HG03196 (cell line): ENCODE results near the gene ASGR2.
"Not testable (repeated sequence)": the region's sequence is repeated elsewhere in the genome, so short reads cannot be mapped to it uniquely, and the experiment has no call there.

ENCODE experiments used
- ATAC-seq: cut with Tn5 transposase; IDR thresholded peaks from one replicate; pipeline ENCODE4 v1.9.1; 2021; ENCODE audit not compliant: unreplicated experiment

ASGR2 gene, protein sequence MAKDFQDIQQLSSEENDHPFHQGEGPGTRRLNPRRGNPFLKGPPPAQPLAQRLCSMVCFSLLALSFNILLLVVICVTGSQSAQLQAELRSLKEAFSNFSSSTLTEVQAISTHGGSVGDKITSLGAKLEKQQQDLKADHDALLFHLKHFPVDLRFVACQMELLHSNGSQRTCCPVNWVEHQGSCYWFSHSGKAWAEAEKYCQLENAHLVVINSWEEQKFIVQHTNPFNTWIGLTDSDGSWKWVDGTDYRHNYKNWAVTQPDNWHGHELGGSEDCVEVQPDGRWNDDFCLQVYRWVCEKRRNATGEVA

DNA sequence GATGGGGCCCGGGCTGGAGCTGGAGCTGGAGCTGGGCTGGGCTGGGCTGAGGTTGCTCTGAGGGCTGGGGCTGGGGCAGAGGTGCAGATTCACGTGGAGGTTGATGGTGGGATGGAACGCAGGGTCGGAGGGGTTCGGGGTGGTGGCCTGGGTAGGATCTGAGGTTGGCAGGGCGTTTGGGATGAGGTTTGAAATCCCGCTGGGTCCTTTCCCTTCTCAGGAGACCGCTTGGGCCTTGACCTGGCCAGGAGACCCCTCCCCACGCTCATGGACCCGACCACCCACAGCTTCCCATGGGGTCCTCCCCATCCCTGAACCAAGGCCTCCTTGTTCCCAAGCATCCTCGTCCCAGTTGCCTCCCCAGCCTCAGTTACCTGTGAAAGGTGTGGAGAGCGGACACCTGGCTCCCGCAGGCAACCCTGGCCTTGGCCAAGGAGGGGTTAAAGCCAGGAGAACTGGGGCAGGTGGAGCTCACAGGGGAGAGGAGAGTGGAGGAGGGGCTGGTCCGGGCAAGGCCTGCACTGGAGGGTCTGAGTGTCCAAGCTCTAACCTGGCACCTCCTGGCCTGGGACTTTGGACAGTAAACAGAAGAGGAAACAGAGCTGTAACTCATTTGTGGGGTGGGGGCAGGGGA is at the start of gene ASGR2:
Gene ASGR2, minus strand, starts transcription at position 582 of the 634 bp plus-strand sequence. CDS start 582 bp downstream, outside the sequence.
- ATAC-seq = no peak

DNA sequence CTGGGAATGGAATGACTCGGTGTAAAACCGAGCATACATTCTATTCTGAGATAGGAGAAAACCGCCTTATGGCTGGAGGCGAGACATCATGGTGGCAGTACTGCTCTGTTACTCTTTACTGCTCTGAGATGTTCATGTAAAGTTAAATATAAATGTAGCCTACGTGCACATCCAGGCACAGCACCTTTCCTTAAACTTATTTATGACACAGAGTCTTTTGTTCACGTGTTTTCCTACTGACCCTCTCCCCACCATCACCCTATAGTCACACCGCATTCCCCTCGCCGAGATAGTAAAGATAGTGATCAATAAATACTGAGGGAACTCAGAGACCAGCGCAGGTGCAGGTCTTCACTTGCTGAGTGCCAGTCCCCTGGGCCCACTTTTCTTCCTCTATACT is 44.9 kb upstream of the ASGR2 start:
- not testable (repeated sequence) for ATAC-seq

DNA sequence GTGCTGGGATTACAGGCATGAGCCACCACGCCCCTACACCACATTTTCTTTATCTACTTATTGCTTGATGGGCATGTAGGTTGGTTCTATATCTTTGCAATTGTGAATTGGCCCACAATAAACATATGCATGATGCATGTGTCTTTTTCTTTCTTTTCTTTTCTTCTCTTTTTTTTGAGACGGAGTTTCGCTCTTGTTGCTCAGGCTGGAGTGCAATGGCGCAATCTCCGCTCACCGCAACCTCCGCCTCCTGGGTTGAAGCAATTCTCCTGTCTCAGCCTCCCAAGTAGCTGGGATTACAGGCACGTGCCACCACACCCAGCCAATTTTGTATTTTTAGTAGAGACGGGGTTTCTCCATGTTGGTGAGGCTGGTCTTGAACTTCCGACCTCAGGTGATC is 43.8 kb upstream of the ASGR2 start:
- not testable (repeated sequence) for ATAC-seq

DNA sequence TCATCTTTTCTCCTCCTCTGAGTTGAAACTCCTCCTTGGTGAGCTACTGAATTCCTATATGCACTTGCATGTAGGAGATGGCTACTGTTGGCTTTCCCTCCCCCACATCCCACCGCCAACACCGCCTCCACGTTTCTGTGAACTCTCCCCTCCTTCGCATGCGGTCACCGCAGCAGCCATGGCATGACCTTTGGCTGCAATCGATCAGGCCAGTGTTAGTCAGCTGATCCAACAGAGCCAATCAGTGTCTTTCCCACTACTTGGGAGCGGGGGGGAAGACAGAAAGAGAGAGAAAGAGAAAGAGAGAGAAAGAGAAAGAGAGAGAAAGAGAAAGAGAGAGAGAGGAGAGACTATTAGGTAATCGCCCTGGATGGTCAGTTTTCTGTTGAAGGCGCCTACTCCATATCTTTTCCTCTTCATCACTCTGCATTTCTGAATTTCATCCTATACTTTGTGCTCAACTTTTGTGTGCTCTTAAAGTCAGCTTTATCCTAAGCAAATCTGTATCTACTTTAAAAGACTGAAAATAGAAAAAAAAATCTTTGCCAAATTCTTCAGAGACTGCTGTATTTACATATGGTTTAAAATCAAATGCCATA is 41.8 kb upstream of the ASGR2 start:
- ATAC-seq = no peak

DNA sequence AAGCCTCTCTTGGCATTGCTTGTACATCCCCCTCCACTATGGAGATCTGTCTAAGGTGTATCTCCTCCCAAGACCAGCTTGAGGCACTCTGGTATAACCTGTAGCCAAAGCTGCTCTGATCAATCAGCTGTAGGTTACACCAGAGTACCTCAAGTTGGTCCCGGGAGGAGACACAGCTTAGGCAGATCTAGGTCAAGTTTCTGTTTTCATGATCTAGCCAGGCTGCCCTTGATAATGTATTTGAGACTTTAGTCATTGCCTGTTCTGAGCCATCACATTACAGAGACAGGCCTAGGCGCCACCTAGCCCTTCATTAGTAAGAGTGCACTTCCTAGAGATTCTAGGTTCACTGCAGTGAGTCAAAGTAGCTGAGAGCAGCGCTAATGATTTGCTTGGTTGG is 33.1 kb upstream of the ASGR2 start:
- ATAC-seq = no peak

DNA sequence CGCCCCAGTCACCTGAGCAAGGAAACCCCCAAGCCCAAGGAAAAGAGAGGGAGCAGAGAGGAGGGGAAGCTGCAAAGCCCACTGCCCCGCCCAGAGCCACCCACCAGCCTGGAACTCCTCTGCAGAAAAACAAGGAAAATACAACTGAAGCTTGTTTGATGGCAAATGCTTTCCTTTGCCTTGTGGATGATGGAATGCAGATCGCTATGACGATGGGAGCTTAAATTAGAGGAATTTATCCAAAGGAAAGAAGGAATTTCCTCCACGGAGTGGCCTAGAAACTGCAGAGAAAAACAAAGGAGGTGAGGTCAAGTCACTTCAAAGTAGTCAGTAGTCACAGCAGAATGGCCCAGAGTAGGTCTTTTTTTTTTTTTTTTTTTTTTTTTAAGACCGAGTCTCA is 31.5 kb upstream of the ASGR2 start:
- no peak for ATAC-seq

DNA sequence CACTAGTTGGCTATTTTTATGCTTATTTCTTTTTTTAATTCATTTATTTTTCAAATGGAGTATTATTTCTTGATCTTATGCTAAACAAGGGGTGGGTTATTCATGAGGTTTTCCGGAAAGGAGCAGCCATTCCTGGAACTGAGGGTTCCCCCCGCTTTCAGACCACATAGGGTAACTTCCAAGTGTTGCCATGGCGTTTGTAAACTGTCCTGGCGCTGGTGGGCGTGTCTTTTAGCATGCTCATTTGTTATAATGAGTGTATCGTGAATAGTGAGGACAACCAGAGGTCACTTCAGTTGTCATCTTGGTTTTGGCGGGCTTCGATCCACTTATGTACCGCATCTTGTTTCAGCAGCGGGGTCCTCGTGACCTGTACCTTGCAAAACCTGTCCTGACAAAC is 29.6 kb upstream of the ASGR2 start:
- no peak for ATAC-seq

DNA sequence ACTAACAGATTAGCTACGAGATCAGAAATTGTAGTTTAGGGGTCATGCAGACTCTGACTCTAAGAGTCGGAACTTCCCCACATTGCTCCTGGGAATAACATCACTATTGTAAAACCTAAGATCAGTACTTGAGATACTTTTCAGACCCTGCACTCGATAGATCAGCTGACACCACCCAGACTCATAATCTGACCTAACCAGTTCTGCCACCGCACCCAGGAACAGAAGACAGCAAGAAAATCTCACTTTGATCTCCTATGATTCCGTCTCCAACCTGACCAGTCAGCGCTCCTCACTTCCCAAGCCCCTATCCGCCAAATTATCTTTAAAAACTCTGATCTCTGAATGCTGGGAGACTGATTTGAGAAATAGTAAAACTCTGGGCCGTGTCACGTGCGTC is 27.2 kb upstream of the ASGR2 start:
- ATAC-seq = no peak

DNA sequence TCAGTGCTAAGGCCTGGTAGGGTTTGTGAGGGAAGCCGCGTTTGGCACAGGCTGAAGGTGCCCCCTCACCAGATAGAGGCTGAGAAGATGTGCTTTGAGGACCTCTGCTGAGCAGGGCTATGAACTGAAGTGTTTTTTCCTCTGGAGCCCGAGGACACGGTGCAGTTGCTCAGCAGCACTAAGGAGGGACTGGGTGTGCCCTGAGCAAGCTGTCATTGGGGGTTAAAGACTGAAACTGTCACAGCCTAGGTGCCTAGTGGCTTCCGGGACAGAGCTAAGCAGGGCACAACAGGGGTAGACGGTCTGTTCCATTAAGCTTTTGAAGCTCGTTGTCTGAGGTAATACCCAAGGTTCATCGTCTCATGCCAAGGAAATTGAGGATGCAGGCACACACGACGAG is 24.8 kb upstream of the ASGR2 start:
- no peak for ATAC-seq

DNA sequence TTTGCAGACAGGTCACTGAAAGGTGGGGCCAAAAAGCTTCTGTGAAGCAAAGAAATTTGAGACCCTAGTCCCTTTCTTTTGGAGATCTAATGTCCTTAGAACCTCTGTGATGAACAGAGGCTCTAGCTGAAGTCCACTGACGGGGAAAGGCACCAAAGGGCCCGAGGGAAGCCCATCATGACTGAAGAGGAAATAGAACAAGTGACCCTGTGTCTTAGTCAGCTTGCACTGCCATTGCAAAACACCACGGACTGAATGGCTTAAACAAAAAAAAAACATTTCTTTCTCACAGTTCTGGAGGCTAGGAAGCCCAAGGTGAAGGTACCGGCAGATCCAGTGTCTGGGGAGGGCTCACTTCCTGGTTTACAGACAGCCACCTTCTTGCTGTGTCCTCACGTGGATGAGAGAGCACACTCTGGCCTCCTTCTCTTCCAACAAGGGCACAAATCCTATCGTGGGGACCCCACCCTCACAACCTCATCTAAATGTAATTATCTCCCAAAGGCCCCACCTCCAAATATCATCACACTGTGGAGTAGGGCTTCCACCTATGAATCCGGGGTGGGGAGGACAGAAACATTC is 24.3 kb upstream of the ASGR2 start:
- ATAC-seq = no peak

DNA sequence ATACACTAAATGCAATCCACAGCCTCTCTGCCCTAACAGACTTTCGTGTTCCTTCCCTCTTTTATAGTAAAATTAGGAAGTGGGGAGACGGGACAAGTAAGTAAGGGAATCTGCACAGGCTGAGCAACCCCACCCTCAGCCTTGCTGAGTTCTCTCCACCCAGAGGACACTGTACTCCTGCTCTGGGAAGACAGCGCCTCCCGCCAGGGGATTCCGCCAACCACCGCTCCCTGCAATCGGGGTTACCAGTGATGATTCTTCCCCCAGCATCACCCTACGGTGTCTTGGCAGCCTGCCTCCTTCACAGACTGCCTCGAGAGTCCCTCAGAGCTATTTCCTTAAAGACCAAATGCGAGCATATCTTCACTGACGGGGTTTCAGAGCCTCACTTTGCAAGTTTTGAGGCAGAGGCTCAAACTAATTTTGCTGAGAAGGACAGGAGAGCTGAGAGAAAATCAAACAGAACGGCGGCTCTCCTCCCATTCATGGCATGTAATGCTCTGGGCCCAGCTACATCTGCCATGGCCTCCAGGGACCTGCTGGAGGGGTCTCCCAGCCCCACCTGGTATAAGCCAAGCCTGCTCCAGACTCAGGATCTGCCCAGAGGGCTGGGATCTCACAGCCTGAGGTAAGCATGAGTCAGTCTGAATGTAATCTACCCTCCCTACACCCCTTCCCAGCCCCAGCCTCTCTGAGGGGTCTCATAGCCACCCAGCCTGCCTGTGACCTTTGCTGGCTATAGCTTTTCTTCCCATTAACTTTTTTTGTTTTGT is 22.7 kb upstream of the ASGR2 start:
- ATAC-seq = no peak

DNA sequence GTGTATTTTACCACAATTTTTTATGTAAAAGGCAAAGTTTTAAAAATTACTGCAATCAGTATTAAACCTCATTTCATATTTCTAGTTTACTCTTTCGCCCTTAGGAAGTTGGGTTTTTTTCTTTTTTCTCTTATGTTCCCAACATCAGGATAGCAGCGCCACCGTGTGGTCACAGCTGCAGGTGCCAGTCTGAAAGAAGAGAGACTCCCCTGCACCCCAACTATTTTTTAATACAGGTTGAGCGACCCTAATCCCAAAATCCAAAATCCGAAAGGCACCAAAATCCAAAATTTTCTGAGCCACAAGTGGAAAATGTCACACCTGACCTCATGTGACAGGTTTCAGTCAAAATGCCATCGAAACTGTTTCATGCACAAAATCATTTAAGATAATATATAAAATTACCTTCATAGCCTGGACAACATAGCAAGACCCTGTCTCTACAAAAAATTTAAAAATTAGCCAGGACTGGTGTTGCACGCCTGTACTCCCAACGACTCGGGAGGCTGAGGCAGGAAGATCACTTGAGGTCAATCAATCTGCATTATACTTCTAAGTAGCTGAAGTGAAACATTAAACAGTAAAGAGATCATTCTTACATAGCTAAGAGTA is 21.8 kb upstream of the ASGR2 start:
- no peak for ATAC-seq

DNA sequence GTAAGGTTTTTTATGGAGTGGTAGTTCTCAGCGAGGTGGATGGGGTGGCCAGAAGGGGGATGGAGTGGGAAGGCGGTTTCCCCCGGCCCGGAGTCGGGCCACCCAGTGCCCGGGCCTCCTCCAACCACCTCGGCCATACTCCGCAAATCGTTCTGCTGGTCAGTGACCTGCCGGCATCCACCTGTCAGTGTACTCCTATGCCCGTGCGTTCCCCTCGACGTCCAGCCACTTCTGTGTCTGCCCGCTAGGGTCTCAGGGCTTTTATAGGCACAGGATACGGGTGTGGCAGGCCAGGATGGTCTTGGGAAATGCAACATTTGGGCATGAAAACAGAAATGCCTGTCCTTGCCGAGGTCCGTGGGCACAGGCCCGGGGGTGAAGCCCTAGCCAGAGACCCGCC is 19.3 kb upstream of the ASGR2 start:
- no peak for ATAC-seq

DNA sequence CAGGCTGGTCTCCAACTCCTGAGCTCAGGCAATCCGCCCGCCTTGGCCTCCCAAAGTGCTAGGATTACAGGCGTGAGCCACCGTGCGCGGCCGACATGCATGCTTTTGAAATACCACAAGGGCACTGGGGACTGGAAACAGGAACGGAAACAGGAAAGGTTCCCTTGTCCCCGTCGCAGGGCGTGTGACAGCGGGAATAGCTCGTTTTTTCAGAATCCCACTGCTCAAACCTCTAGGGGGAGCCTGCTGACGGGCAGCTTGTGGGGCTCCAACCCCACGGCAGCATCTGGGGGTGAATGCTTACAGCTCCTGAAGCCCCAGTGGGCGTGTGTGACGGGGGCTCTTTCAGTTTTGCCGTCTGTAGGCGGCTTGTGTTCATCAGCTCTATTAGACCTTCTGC is 18.8 kb upstream of the ASGR2 start:
- no peak for ATAC-seq

DNA sequence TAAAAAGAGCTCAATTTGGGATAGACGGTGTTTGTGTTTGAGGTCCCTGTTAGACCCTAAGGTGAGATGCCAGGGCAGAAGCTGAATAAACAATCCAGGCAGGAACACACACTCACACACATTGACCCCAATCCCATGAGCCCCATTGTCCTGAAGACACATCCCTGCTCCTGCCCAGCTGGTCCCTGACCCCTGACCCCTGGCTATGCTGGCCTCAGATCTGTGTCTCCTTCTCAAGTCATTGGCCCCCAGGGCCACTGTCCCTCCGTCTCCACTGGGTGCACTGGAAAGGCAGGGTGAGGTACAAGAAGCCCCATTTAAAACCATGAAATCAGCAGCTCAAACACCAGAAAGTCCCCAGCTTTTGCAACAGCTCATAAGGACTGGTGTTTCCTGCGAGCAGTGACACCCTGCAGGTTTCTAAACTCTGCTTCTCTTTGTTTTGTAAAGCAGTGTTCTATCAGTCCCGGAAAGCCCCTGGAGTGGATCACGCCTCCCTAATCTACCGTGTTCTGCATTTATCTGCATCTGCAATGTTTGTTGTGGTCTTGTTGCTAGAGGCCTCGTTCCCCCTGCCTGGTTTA is 18.0 kb upstream of the ASGR2 start:
- no peak for ATAC-seq

DNA sequence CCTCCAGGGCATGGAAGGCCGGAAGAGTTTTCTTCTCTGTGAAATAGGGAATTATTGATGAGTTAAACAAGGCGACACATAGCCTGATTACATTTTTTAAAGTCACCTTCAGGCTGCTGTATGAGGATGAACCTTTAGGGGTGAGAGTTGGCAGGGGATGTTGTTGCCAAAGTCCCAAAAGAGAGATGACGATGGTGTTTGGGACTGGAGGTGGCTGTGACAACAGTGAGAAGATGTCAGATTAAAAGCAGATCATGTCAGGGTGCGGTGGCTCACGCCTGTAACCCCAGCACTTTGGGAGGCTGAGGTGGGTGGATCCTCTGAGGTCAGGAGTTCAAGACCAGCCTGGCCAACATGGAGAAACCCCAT is 16.8 kb upstream of the ASGR2 start:
- ATAC-seq = no peak

DNA sequence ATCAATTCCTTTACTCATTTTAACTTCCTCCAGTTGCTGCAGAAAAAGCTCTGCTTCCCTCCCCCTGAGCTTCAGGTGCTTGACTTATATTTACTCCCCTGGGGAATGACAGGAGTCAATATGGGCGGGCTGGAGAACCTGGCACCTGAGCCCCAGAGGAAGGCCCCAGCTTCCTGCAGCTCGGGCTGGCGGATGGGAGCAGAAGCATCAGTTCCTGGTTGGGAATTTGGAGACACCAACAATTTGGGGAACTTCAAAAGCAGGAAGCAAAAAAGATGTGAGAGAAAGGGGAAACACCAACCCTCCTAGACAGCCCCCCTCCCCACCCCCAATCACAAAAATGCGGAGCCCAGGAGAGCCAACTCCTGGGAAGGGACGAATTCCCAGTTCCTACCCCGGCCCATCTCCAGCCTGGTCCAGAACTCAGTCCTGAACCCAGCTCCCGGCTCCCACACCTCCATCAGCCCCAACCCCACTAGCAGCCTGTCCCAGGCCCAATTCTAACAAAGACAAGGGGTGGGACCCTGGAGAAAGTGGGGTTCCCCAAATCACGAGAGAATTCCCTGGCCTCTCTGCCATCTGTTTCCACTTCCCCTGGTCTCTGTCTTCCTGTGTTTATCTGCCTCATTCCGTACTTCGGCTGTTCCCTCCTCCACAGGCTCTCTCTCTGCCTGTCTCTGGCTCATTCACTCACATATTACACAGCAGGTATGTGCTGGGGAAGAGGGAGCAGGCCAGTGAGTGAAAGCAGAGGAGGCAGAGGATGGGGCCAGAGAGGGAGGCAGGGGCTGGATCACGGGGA is 16.2 kb upstream of the ASGR2 start:
- ATAC-seq = no peak

DNA sequence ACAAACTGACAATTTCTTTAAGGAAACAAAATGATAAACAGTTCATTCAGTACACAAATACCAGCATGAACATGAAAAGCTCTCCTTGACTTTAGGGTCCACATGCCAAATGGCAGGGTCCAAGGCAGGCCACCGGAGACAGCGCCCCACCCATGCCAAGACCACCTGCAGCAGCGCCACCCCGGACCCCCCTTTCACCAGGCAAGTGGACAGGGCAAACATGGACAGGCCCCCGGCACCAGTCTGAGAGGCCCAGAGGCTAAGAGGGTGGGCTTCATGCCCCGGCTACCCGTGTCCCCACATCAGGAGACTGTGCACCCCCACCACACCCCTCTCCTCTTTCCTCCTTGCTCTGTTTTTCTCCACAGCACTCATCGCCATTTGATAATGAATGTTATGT is 14.7 kb upstream of the ASGR2 start:
- no peak for ATAC-seq

DNA sequence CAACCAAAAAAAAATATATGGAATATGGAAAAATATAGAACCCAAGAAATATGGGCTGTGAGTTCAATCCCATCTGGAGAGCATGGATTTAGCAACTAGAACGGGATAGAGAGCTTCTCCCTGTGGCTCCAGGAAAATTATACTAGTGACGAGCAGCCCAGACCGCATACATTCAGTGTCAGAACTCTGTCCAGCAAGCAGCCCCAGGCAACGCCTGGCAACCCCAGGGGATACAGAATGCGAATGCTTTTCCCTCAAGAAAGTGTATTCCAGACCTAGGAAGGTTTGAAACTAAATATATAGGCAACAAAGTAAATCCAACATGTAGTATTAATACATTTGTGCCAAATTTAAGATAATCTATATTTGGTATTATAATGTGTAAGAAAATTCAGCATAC is 13.5 kb upstream of the ASGR2 start:
- no peak for ATAC-seq

DNA sequence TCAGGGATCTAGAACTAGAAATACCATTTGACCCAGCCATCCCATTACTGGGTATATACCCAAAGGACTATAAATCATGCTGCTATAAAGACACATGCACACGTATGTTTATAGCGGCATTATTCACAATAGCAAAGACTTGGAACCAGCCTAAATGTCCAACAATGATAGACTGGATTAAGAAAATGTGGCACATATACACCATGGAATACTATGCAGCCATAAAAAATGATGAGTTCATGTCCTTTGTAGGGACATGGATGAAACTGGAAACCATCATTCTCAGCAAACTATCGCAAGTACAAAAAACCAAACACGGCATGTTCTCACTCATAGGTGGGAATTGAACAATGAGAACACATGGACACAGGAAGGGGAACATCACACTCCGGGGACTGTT is 12.9 kb upstream of the ASGR2 start:
- not testable (repeated sequence) for ATAC-seq
